ENCODE measurements around the gene DLX1. TPM values are rescaled to one million over a fixed set of nuclear protein-coding genes. Genes with fewer than 3 reads are reported as not detected.

The DLX1 gene
- total and polyA plus RNA-seq, 2 experiments from 2014 or later, result not detected

DNA sequence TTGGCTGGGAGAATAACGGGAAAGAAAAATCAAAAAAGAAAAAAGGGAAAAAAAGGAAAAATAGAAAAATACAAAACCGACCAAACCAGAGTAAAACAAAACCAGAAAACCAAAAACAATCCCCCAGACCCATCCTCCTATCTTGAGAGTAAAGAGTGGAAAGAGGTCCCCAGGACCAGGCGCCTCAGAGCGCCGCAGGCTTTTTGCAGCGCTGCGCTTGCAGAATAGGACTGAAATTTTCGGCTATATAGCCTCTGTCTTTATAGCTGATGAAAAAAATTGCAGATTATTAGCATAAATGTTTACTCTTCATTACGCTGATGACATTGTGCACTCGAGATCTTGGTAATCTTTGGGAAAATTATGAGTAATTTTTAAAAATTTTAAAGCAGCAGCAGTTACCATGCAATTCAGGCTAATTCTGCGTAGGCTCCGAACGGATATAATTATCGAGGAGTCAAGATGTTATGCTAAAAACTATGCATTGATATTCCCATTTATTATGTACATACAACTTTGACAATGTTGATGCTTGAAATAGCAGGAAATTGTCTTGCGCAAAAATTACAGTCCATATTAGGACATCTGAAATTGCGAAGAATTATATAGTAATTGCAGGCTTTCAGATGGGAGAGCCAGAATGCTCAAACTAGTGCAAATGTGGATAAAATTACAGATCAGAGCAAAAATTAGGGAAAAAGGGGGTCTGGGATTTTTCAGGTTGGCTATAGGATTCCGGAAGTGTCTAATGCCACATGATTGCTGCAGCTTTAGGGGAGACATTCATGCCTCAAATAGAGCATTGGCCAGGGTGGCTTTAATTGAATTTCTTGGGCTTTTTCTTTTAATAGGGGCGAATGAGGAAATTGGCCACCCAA is 8.3 kb downstream of the DLX1 start (continued):
- TF ChIP-seq, protein P1, sequence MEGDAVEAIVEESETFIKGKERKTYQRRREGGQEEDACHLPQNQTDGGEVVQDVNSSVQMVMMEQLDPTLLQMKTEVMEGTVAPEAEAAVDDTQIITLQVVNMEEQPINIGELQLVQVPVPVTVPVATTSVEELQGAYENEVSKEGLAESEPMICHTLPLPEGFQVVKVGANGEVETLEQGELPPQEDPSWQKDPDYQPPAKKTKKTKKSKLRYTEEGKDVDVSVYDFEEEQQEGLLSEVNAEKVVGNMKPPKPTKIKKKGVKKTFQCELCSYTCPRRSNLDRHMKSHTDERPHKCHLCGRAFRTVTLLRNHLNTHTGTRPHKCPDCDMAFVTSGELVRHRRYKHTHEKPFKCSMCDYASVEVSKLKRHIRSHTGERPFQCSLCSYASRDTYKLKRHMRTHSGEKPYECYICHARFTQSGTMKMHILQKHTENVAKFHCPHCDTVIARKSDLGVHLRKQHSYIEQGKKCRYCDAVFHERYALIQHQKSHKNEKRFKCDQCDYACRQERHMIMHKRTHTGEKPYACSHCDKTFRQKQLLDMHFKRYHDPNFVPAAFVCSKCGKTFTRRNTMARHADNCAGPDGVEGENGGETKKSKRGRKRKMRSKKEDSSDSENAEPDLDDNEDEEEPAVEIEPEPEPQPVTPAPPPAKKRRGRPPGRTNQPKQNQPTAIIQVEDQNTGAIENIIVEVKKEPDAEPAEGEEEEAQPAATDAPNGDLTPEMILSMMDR (conservative IDR thresholded peaks at IDR 0.05; ENCODE audit: low read depth in 2 of 2), result no peak
- TF ChIP-seq EZH2phosphoT487 (IDR thresholded peaks at IDR 0.05; ENCODE audit: unreplicated experiment) (peak; percentile 36), NANOG (IDR thresholded peaks at IDR 0.05; ENCODE audit: borderline replicate concordance) (no peak), POLR2AphosphoS5 (IDR thresholded peaks at IDR 0.05; ENCODE audit: low read depth) (no peak), EZH2 (IDR thresholded peaks at IDR 0.05; ENCODE audit: low read depth, unreplicated experiment) (peak; percentile 89), JUNB (IDR thresholded peaks at IDR 0.05; ENCODE audit: unreplicated experiment) (no peak)
- TF ChIP-seq, protein P2, sequence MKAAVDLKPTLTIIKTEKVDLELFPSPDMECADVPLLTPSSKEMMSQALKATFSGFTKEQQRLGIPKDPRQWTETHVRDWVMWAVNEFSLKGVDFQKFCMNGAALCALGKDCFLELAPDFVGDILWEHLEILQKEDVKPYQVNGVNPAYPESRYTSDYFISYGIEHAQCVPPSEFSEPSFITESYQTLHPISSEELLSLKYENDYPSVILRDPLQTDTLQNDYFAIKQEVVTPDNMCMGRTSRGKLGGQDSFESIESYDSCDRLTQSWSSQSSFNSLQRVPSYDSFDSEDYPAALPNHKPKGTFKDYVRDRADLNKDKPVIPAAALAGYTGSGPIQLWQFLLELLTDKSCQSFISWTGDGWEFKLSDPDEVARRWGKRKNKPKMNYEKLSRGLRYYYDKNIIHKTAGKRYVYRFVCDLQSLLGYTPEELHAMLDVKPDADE (IDR thresholded peaks at IDR 0.05), result no peak

DNA sequence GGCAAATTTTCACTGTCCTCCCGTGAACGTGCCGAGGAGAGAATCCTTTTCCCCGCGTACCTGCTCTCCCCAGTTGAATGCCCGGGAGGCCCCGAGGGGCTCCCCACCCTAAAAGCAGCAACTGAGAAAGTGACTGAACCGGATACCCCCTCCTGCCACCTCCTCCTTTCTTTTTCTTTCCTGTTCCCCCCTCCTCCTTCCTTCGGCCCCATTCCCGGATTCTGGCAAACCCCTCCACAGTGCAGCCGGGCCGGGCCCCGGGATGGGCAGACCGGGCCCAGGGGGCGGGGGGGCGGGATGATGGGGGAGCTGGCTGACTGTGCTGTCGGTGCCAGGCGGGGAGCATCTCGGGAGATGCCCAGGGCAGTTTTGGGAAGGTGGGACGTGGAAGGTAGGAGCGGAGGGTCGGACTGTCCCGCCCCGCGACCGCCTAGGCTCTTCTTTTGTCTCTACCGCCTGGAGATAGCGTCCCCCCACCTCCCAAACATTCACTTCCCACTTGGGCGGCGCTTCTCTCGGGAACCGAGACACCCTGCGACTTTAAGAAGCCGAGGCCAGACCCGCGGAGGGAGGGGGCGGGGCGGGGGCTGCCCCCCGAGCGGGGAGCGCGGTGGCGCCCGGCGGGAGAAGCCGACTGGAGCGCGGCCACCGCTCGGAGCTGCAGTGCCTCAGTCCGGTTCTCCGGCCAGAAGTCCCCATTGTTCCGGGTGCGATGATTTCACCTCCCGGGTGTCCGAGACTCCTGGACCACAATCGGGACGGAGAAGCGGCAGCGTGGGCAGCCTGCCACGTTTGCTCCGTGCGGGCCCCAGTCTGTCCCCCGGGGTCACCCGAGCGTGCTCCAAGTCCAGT is 9.2 kb downstream of the DLX1 start:
- TF ChIP-seq, protein P2 (IDR thresholded peaks at IDR 0.05), result 0 out of 2 replicates have a peak, but pooled peaks have one; percentile 14
- TF ChIP-seq POLR2AphosphoS5 (IDR thresholded peaks at IDR 0.05; ENCODE audit: low read depth) (no peak), EZH2 (IDR thresholded peaks at IDR 0.05; ENCODE audit: low read depth, unreplicated experiment) (peak; percentile 57)
- Mint-ChIP-seq H3K4me3 (peak overlapping the region; percentile 70), H3K4me1 (peaks cover 49% of the 10 kb centered on the region), H3K9me3 (peaks cover 6% of the 10 kb centered on the region; the same call in 1 of the 3 replicates), H3K27ac (no peak overlapping the region), H3K27me3 (ENCODE audit: insufficient read depth, low read depth, poor library complexity) (peaks cover 99% of the 10 kb centered on the region), H3K36me3 (ENCODE audit: low read depth) (peaks cover 3% of the 10 kb centered on the region; the same call in 1 of the 3 replicates)
- Histone ChIP-seq H3K36me3 (ENCODE audit: insufficient read depth) (no peaks in the 10 kb centered on the region), H3K4me3 (peak overlapping the region; percentile 57), H3F3A (replicated peaks; ENCODE audit: low read depth) (peaks cover 49% of the 10 kb centered on the region), H3K9me2 (ENCODE audit: insufficient read depth) (no peaks in the 10 kb centered on the region), H3K27ac (ENCODE audit: low read depth) (no peak overlapping the region), H4K20me1 (replicated peaks; ENCODE audit: insufficient read depth) (peaks cover 26% of the 10 kb centered on the region), H3K4me1 (ENCODE audit: insufficient read depth) (peaks cover 87% of the 10 kb centered on the region), H3K79me2 (replicated peaks; ENCODE audit: insufficient read depth) (no peaks in the 10 kb centered on the region), H3K4me2 (peak overlapping the region; percentile 88), H2AFZ (no peak overlapping the region; the same call in 1 of the 2 replicates), H3K27me3 (ENCODE audit: insufficient read depth) (peaks cover 100% of the 10 kb centered on the region)
- ATAC-seq (peak; percentile 4), DNase-seq (ENCODE audit: low spot score) (peak; percentile 72)

All from GM23338 (cell line).